ENCODE data around the gene FAM237A.

FAM237A gene

DNA sequence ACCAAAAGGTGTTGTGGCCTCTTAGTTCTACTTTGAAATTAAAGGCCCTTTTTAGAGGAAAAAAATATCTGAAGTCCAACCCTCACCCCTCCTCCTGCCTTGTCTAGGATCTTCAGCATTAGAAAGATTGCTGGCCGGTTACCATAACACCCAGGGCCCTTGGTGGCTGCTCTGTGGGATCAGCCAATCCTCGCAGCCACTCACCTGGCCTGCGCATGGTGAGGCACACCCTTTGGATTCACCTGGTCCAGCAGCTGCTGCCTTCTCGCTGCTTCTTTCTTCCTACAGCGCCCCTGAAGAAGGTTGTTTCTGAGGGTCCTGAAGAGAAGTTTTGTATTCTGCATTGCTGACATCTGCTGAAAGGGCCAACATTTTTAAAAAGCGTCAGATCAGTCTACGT, 50.7 kb downstream of the FAM237A start:
- H3K4me3 ChIP-seq (replicated peaks; ENCODE audit: insufficient read depth, low read length) = no peak overlapping the region
- no peak for DNase-seq (ENCODE audit: low read depth in 1 of 2, low spot score in 1 of 2)
- no peaks in the 10 kb centered on the region for H3K27me3 ChIP-seq (ENCODE audit: insufficient read depth, poor library complexity, severe bottlenecking)
- TF ChIP-seq POLR2AphosphoS5 (IDR thresholded peaks at IDR 0.05; ENCODE audit: low read depth) (no peak), CTCF (IDR thresholded peaks at IDR 0.05; ENCODE audit: insufficient read depth, low read length) (no peak), GABPA (IDR thresholded peaks at IDR 0.05; ENCODE audit: low read depth) (no peak), SPI1 (IDR thresholded peaks at IDR 0.05; ENCODE audit: borderline replicate concordance, low read depth) (no peak)
- TF ChIP-seq, protein P1, sequence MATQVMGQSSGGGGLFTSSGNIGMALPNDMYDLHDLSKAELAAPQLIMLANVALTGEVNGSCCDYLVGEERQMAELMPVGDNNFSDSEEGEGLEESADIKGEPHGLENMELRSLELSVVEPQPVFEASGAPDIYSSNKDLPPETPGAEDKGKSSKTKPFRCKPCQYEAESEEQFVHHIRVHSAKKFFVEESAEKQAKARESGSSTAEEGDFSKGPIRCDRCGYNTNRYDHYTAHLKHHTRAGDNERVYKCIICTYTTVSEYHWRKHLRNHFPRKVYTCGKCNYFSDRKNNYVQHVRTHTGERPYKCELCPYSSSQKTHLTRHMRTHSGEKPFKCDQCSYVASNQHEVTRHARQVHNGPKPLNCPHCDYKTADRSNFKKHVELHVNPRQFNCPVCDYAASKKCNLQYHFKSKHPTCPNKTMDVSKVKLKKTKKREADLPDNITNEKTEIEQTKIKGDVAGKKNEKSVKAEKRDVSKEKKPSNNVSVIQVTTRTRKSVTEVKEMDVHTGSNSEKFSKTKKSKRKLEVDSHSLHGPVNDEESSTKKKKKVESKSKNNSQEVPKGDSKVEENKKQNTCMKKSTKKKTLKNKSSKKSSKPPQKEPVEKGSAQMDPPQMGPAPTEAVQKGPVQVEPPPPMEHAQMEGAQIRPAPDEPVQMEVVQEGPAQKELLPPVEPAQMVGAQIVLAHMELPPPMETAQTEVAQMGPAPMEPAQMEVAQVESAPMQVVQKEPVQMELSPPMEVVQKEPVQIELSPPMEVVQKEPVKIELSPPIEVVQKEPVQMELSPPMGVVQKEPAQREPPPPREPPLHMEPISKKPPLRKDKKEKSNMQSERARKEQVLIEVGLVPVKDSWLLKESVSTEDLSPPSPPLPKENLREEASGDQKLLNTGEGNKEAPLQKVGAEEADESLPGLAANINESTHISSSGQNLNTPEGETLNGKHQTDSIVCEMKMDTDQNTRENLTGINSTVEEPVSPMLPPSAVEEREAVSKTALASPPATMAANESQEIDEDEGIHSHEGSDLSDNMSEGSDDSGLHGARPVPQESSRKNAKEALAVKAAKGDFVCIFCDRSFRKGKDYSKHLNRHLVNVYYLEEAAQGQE (IDR thresholded peaks at IDR 0.05; ENCODE audit: insufficient replicate concordance, low read depth) = no peak
- H3K27ac ChIP-seq (replicated peaks) = no peak overlapping the region

DNA sequence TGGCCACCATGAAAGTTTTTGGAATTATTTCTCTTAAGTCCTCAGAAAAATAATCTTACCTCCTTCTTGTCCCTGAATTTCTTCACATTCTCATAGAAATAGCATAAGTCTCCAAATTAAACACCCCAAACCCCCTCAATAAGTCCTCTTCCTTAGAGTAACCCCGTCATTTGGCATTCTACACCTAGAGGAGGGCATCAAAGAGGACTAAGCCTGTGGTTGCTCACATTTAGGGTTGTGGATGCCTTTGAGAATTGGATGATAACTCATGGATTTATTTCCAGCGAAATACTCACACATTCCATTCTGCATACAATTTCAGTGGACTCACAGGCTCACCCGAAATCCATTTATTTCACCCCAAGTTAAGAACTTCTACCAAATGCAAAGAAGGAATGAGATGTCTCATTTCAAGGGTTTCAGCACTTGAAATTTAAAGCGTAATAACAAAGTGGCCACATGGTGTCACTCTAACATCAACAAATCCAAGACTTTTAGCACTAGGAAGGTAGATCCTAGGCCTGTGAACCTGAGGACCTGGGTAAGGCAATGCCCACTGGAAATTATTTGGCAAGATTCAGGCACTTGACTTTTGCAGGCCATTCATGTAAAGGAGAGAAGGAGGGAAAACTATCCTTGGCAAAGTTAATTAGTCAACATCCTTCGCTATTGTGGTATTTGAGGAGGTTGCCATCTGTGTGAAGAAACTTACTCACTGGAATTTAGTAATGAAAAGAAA, 51.3 kb downstream of the FAM237A start:
- H3K27ac ChIP-seq (replicated peaks) = no peak overlapping the region
- H3K27me3 ChIP-seq (ENCODE audit: insufficient read depth, poor library complexity, severe bottlenecking) = no peaks in the 10 kb centered on the region
- H3K4me3 ChIP-seq (replicated peaks; ENCODE audit: insufficient read depth, low read length) = no peak overlapping the region
- no peak for TF ChIP-seq POLR2AphosphoS5 (IDR thresholded peaks at IDR 0.05; ENCODE audit: low read depth)
- TF ChIP-seq CTCF (IDR thresholded peaks at IDR 0.05; ENCODE audit: insufficient read depth, low read length) = peak; percentile 34
- DNase-seq (ENCODE audit: low read depth in 1 of 2, low spot score in 1 of 2) = peak; percentile 15 to 44

- no peak for DNase-seq (ENCODE audit: low read depth in 1 of 2, low spot score in 1 of 2)
- Histone ChIP-seq H3K27ac (replicated peaks) (no peak overlapping the region), H3K4me3 (replicated peaks; ENCODE audit: insufficient read depth, low read length) (no peak overlapping the region), H3K27me3 (ENCODE audit: insufficient read depth, poor library complexity, severe bottlenecking) (no peaks in the 10 kb centered on the region)
- TF ChIP-seq, protein P1 (IDR thresholded peaks at IDR 0.05; ENCODE audit: insufficient replicate concordance, low read depth) = no peak
- TF ChIP-seq GABPA (IDR thresholded peaks at IDR 0.05; ENCODE audit: low read depth) = no peak
- TF ChIP-seq CTCF (IDR thresholded peaks at IDR 0.05; ENCODE audit: insufficient read depth, low read length) = no peak
- TF ChIP-seq SPI1 (IDR thresholded peaks at IDR 0.05; ENCODE audit: borderline replicate concordance, low read depth) = no peak
- TF ChIP-seq POLR2AphosphoS5 (IDR thresholded peaks at IDR 0.05; ENCODE audit: low read depth) = no peak
These were observed 54.6 kb downstream of the FAM237A start for GRCh38 chr2:206696910-206697309.

- no peaks in the 10 kb centered on the region for H3K27me3 ChIP-seq (ENCODE audit: insufficient read depth, poor library complexity, severe bottlenecking)
- no peak for DNase-seq (ENCODE audit: low read depth in 1 of 2, low spot score in 1 of 2)
- TF ChIP-seq, protein P1 (IDR thresholded peaks at IDR 0.05; ENCODE audit: insufficient replicate concordance, low read depth) = no peak
- TF ChIP-seq GABPA (IDR thresholded peaks at IDR 0.05; ENCODE audit: low read depth) (no peak), CTCF (IDR thresholded peaks at IDR 0.05; ENCODE audit: insufficient read depth, low read length) (no peak), SPI1 (IDR thresholded peaks at IDR 0.05; ENCODE audit: borderline replicate concordance, low read depth) (no peak)
- H3K27ac ChIP-seq (replicated peaks) = no peak overlapping the region
- no peak overlapping the region for H3K4me3 ChIP-seq (replicated peaks; ENCODE audit: insufficient read depth, low read length)
These were observed 56.5 kb downstream of the FAM237A start for GRCh38 chr2:206698811-206699210.

All from HL-60 (cell line).